ENCODE data around the gene NYNRIN.

NYNRIN gene

DNA sequence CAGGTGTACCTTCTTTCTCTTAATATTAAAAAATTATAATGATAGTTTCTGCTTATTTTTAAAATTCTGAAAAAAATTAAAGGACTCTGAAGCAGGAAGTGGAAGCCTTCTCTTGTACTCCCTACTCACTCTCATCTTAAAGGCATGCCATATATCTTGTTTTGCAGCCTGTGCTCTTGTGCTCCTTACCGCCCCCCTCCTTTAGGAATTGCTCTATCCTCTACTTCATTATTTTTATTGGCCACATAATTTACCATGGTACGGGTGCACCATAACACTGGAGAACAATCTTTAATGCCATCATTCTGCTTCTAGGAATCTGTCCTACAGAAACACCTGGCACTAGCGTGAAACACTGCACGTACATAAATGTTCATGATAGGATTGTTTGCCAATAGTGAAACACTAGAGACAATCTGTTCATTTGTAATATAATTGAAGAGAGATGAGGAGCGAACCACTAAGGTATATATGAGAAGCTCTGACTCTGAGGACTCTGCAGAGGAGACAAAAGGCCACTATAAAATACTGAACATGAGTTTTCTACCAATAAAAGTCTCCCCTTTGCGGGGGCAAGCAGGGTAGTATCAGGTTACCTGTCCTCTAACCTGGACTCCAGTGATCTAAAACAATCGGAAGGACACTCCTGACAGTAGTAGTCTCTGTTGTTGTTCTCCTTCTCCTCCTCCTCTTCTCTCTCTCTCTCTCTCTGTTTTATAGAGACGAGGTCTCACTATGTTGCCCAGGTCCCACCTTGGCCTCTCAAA lies 6.3 kb upstream of the NYNRIN start:
- peak; percentile 41 for DNase-seq (ENCODE audit: low read depth)

DNA sequence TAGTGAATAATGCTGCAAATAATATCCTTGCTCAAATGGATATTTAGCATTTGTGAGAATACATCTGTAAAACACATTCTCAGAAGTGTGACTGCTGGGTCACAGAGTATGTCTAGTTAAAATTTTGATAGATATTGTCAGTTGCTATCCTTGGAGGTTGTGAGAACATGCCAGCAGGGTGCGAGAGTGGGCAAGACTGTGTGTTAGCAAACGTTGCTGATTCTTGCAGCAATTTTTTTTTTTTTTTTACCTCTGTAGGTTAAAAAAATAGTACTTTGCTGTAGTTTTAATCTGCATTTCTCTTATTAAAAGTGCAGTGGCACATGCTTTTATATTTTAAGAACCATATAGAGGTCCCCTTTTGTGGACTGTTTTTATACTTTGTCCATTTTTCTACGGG lies 4.5 kb upstream of the NYNRIN start:
- DNase-seq (ENCODE audit: low read depth), result no peak

DNA sequence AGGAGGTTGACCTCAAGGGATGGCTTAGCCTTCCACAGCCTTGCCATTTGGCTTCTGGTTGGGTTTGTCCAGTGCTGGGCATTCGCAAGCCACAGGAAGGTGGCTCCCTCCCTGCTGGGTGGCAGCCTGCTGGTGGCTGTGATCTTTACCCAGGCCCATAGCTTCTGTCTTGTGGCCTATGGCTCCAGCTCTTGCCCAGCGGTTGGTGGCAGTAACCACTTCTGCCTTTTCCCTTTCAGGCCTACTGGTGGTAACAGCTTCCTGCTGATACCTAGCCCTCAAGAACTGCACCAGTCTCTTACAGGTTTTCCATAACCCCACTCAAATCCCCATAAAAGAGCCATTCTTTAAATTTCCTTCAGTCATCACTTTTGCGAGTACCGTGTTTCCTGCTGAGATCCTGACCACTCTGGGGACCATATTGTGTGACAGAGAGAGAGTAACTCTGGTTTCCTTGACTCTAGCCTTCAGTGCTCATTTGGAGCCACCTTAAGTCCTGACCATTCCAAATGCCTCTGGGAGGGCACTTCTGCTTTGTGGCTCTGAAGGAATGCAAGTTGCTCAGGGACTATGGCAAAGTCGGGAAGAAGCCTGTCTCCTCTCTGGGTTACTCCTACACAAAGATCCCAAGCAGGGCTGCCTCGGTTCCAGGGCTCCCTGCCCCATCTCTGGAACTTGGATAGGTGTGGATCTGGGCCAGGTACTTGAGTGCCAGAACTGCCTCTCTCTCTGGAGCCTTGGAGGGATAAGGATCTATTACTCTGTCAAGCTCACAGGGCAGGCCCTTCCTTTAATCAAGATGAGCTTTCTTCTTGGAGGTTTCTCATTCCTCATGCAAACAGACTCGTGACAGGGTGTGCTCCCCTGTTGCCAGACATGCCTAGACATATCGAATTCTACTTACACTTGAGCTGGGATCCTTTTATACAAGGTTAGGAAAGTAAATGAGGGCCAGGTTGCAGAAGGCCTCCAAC lies 2.9 kb upstream of the NYNRIN start:
- no peak for DNase-seq (ENCODE audit: low read depth)

DNA sequence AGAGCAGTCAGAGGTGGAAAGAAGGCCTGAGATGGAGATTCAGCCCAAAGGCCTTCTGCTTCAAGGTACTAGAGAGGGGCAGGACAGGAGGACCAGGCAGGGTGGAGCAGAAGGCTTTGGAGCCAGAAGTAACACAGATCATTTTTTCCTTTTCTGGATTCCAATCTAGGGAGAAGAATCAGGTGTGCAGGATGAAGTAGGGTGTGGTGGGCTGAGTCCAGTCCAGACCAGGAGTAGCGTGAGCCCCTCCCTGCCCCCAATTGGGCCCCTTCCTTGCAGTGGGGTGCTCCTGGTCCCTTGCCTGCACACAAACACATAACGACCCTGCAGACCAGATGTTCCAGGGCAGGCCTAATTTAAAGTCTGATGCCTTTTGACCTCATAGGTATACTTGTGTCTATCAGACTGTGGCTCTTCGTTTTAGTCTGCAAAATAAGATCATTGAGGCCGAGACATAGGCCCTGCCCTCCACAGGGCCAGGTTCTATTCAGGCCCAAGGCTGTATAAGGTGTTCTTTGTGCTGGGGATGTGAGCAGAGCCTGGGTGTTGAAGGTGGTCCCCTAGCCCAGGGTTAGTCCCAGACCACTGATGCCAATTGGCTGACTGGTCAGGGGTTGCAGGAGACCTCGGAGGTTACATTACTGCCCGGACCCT lies 1.0 kb upstream of the NYNRIN start:
- no peak for DNase-seq (ENCODE audit: low read depth)

DNA sequence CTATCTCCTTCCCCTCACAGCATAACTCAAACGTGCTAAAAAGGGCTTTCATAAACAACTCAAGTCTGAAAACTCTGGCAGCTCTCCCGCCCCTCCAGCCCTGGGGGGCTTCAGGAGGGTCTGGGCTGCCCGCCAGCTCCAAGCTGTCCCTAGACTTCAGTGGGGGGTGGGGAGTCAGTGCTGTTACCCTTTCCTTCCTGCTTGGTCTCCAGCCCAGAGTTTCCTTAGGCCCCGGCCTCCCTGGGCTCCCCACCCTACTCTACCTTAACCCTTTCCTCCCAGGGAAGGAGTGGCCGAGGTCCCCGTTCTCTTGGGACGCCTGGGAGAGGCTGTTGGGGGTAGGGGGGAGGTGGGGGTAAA lies 530 bp upstream of the NYNRIN start:
- DNase-seq (ENCODE audit: low read depth), result no peak

DNA sequence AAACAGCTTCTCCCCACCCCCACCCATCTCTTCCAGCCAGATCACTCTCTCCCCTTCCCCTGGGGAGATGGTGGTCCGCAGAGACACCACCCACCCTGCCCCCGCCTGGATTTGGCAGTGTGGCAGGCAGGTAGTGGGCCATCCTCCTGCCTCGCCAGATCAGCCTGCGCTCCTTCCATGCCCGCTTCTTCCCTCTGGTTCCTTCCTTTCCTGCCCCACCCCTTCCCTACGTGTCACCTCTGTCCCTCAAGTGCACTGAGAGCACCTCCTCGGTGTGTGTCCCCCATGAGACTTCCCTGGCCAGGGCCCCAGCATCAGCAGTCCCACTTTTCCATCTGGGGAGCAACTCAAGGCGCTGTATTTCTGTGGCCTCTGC lies 632 bp downstream of the NYNRIN start:
- no peak for DNase-seq (ENCODE audit: low read depth)

DNA sequence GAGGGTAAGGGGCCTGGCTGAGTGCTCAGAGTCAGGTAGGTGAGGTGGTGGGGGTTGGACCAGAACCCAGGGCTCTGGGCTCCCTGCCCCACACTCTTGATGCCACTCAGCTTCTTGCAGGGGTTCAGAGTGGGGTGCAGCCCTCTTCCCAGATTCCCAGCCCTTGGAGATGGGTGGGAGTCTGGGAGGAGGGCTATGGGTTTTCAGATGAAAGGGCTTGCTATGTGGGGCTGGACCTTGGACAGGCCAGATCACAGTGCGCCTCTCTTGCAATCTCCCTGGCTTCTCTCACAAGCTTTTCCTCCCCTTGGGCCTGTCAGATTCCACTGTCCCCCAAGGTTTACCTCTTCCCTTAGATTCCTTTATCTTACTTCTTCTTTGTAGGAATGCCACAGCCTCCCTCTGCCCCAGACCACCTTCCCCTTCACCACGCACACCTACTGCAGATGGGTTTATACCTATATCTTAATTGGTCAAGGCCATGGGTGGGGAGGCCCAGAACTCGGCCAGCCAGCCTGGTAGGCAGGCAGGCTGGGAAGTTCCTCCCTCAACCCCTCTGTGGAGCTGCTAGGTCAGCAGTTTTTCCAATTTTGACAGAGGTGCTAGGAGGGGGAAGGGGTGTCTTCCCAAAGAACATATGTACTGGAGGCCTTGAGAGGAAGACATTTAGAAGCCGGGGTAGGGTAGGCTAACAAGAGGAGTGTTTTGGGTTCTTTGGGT lies 1.4 kb downstream of the NYNRIN start:
- DNase-seq (ENCODE audit: low read depth), result no peak

DNA sequence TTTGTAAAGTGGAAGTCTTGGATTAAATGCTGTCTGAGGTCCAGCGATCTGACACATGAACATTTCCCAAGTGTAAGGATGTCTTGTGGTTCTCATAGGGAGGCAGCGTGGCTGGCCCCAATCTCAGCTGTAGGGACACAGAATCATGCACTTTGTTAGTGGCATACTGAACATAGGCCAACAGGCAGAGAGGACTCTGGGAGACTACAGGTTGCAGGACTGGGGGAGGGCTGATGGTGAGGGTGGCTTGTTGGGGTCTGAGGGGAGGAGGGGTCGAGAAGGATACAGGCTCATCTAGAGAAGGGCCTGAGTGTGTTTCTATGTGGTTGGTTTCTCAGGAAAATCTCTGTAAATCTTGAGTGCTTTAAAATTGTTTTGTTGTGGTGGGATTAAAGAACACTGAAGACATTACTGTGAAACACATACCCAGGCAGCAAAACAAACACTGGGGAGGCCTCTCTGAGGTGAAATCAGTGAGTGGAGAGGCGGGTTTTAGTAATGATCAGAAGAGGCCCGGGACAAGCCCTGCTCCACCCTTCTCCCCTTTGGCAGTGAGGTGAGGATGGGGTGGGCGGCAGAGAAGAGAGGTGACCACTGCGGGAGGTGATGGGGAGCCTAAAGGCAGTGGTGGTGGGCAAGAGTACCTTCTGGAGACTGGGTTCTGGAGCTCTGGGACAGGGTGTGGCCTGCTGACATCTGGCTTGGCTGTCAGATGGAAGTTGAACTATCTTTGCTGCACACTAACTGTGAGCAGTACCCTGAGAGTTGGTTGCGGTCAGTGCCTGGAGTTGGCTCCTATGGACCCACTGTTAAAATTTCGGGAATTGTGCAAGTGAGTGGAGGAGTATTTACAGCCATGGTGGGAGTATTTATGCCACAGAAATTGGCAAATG lies 3.3 kb downstream of the NYNRIN start:
- no peak for DNase-seq (ENCODE audit: low read depth)

DNA sequence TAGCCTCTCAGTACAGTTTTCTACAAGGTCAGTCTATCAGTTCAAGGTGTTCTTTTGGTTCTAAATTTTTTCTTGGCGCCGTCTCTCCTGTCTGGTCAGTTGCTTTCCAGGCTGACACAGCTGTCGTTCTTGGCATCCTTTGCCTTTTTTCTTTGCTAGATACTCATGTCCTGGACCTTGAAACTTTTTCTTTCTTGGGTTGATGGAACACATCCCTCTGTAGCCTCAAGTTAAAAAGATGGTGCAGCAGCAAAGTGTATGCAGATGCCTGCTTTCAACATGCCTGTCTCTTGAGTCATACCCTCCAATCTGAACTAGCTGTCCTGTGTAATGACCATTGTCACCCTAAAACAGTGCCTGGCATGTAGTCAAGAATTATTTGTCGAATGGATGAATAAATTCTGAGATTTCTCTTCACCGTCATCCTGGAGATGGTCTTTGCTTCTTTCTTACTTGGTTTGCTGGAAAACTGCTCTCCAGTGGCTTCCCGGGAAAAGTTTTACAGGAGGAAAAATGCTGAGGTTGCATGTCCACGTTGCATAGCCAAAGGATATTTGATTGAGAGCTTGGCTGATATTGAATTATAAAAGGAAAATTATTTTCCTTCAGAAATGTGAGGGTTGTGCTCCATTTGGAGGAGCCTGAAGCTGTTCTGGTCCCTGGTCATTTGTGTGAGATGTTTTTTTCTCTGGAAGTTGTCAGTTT lies 4.6 kb downstream of the NYNRIN start:
- DNase-seq (ENCODE audit: low read depth), result no peak

DNA sequence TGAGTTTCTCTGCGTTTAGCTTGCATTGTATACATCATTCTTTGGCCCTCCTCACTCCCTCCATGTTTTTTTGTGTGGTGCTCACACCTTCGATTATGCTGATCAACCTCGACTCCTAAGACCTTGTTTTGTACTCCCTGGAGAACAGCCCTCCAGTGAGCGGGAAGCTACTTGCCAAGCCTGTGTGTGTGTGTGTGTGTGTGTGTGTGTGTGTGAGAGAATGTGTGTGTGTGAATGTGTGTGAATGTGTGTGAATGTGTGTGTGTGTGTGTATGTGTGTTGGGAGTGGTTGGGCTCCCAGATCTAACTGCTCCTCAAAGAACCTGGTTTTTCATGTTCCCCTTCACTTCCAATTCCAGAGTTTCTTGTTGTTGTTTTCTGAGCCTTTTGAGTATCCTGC lies 6.0 kb downstream of the NYNRIN start:
- DNase-seq (ENCODE audit: low read depth), result no peak

DNA sequence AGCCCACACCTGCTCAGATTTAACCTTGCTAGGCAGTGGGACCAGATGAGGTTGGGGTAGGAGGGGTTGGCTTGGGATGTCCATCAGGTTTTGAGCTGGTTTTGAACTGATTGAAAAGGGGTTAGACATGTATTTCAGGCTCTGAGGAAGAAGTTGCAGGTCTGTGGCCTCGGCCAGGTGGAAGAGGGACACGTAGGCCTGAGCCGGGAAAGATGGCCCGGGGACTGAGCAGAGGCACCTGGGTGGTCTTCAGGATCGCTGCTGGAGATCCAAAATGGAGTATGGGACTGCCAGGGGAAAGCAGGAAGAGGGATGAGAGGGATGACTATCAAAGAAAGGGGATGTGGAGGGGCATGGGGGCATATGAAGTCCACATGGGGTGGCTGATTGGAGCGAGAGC lies 7.6 kb downstream of the NYNRIN start:
- DNase-seq (ENCODE audit: low read depth), result no peak

DNA sequence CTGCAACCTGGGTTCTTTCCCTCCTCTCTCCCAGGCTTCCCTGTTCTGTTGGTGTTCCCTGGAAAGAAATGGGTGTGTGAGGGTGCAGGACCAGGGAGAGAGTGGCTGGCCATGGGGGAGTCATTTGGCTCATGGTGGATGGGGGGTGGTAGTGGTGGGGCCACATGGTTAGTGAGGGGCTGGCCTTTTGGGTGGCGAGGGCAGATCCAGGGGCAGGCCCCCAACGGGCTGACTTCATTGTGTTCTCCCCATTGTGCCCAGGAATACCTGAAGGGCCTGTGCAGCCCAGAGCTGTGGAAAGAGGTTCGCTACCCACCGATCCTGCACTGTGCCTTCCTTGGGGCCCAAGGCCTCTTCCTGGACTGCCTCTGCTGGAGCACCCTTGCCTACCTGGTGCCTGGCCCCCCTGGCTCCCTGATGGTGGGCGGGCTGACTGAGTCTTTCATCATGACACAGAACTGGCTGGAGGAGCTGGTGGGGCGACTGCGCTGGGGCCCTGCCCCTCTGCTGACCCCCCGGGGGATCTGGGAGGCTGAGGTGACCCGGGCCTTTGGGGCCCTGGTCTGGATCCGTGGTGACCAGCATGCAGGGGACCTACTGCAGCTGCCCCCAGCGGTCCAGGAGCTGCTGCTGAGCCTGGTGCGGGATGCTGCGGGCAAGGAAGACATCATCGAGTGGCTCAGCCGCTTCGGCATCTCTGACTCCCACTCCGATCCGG lies 9.0 kb downstream of the NYNRIN start:
- DNase-seq (ENCODE audit: low read depth), result no peak

DNA sequence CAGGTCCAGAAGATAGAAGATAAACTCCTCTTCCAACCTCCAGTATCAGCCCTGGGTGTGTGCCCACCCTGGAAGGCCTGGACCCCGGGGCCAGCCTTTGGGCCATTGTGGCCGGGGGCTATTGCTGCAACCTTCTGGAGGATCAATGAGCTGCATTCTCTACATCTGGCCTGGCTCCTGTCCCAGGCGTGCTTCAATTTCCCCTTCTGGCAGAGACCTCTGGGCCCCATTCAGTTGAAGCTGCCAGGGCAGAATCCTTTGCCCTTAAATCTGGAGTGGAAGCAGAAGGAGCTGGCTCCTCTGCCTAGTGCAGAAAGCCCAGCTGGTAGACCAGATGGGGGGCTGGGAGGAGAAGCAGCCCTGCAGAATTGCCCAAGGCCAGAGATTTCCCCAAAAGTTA lies 10.0 kb downstream of the NYNRIN start:
- no peak for DNase-seq (ENCODE audit: low read depth)

DNA sequence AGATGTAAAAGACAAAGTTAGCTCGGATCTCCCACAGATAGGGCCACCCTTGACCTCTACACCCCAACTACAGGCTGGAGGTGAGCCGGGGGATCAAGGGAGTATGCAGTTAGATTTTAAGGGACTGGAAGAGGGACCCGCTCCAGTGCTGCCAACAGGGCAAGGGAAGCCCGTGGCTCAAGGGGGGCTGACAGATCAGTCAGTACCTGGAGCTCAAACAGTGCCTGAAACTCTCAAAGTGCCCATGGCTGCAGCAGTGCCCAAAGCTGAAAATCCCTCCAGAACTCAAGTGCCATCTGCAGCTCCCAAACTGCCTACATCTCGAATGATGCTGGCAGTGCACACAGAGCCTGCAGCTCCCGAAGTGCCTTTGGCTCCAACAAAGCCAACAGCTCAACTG lies 10.4 kb downstream of the NYNRIN start:
- DNase-seq (ENCODE audit: low read depth), result no peak

DNA sequence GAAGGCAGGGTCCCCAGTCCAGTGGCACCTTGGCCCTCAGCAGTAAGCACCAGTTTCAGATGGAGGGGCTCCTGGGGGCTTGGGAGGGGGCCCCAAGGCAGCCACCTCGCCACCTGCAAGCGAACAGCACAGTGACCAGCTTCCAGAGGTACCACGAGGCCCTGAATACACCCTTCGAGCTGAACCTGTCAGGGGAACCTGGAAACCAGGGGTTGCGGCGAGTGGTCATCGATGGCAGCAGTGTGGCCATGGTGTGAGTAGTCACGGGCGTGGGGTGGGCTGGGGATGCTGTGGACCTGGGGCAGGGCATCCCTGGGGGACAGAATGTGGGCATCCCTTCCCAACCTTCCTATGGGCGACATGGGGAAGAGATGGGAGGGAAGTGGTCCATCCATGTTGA lies 11.2 kb downstream of the NYNRIN start:
- DNase-seq (ENCODE audit: low read depth), result no peak

DNA sequence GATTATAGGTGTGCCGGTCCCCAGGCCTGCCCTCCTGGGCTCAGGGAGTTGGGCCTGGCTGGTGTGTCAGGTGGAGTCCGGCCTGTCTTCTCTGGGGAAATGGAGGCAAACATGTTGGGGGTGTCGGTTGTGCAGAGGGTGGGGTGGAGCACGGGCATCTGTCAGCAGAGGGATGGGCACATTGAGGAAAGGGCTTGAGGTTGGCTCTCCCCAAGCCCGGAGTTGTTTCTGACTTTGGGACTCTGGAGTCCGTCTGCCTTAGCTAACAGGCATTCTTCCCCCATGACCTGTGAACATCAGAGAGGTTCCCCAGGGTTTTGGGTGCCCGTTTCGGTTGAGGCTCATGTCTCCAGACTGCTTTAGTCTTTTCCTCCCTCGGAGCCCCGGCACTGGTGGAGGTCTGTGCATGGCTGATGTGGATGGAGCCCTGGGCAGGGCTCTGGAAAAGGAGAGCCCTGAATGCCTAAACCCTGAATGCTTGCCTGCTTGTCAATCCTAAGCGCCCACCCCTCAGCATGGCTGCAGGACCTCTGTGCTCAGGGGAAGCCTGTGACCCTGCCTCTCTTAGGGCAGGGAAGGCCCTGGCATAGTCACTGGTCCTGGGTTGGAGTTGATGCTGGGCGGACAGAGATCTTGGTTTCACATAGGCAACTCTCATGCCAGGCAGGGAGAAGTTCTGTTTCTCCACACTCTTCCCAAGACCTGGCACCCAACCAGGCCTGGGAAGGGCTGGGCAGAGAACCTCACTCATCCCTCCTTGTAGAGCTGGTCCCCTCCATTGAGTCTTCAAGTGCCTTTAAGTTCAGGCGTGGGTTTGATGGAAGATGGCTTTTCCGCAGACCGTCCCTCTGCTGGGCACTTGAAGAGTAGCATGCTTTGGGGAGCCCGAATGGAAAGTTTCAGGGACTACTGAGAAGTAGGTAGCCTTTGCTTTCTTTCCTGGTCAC lies 12.9 kb downstream of the NYNRIN start:
- DNase-seq (ENCODE audit: low read depth), result no peak

DNA sequence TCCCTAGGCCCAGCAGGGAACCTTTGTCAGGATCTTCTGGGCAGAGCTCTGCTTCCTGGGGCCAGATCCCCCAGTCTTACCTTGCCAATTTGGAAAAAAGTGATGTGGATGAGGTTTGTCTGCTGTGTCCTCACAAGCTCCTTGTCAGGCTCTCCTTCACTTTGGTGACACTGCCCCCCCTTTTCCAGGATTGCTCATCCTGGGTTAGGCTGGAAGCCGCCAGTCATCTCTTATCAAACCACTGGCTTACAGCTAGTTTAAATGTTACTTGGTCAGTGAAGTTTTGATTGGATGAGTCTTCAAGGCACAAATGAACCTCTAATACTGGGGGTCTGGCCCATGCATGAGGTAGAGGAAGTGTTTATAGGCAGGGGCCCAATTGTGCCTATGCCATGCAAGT lies 15.3 kb downstream of the NYNRIN start:
- no peak for DNase-seq (ENCODE audit: low read depth)

DNA sequence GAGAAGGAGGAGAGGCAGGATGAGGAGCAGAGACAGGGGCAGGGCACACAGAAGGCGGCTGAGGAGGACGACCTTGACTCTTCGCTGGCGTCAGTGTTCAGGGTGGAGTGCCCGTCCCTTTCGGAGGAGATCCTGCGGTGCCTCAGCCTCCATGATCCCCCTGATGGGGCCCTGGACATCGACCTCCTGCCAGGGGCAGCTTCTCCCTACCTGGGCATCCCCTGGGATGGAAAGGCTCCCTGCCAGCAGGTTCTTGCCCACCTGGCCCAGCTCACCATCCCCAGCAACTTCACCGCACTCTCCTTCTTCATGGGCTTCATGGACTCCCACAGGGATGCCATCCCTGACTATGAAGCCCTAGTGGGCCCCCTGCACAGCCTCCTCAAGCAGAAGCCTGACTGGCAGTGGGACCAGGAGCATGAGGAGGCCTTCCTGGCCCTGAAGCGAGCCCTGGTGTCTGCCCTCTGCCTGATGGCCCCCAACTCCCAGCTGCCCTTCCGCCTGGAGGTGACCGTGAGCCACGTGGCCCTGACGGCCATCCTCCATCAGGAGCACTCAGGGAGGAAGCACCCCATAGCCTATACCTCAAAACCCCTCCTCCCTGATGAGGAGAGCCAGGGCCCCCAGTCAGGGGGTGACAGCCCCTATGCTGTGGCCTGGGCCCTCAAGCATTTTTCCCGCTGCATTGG lies 16.1 kb downstream of the NYNRIN start:
- DNase-seq (ENCODE audit: low read depth), result no peak
